Glutamatergic neuron (in vitro differentiated cells): ENCODE data around the gene TMEM129. TPM values are rescaled to one million over a fixed set of nuclear protein-coding genes. Genes with fewer than 3 reads are reported as not detected.

Source experiments
- DNase-seq: peaks from one replicate; pipeline ENCODE4 v3.0.0; 2022
- H3K27ac Mint-ChIP-seq: one replicate; pipeline ENCODE4 v1.8.0; 2020; ENCODE audit warnings: mild to moderate bottlenecking, mixed read lengths, inconsistent platforms; ENCODE audit not compliant: unreplicated experiment
- H3K27me3 Mint-ChIP-seq: one replicate; pipeline ENCODE4 v1.8.0; 2020; ENCODE audit warnings: mild to moderate bottlenecking, moderate library complexity, mixed read lengths, inconsistent platforms; ENCODE audit not compliant: unreplicated experiment
- H3K36me3 Mint-ChIP-seq: one replicate; pipeline ENCODE4 v1.8.0; 2020; ENCODE audit warnings: mild to moderate bottlenecking, mixed read lengths, inconsistent platforms; ENCODE audit not compliant: unreplicated experiment
- H3K4me1 Mint-ChIP-seq: one replicate; pipeline ENCODE4 v1.8.0; 2020; ENCODE audit warnings: mild to moderate bottlenecking, low read depth, mixed read lengths, inconsistent platforms; ENCODE audit not compliant: unreplicated experiment
- H3K4me3 Mint-ChIP-seq: one replicate; pipeline ENCODE4 v1.8.0; 2020; ENCODE audit warnings: mild to moderate bottlenecking, mixed read lengths, inconsistent platforms; ENCODE audit not compliant: unreplicated experiment
- H3K9me3 Mint-ChIP-seq: one replicate; pipeline ENCODE4 v1.8.0; 2020; ENCODE audit warnings: mild to moderate bottlenecking, moderate library complexity, mixed read lengths, inconsistent platforms; ENCODE audit not compliant: unreplicated experiment
- total RNA-seq: library from RNA; stranded (reverse); fragmentation: NEBNext Ultra II Directional; extraction: Animal tissue kit (Norgen Biotek cat#: 25700); gene quantifications from one replicate; pipeline ENCODE4 v1.2.1, GENCODE V29; 2021; ENCODE audit not compliant: unreplicated experiment
- TF ChIP-seq, protein P1 (sequence below): fragments of 200-600 bp; sonication (generic); IDR thresholded peaks from one replicate; pipeline ENCODE4 v1.5.0; 2021; ENCODE audit not compliant: partially characterized antibody, unreplicated experiment

The TMEM129 gene
- total RNA-seq, 1 donor from 2014 or later, result 23.8 TPM

DNA sequence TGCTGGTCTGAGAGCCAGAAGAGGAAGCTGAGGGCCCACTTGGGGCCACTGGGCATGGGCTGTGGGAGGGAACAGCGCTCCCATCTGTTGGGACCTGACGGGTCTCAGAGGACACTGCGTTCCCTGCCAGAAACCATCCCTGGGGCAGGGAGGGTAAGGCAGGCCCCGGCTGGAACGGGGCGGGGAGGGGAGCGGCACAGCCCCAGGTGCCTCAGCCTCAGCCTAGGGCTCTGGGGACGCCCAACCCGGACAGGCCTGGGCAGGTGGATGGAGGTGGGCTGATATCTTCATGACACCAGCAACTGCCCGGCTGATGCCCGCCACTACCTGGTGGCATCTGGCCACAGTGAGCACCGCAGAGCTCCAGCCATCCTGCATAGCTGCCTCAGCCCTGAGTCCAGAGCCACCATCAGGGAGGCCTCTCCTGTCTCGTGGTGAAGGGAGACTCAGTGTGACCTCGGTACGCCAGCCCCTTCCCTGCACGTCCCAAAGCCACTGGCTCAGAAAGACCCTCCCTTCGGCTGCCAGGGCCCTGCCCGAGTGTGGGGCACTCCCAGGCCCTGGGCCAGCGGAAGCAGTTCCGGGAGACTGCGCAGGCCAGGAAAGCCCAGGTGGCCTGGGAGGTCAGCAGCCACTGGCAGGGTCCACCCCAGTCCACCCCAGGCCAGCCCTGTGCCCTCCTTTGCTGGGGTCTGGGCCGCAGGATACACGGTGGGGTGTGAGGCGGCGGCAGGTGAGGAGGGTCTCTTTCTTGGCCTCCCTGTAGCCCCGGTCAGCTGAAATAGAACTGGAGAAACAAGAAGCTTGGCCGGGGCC, 37.4 kb upstream of the TMEM129 start:
- H3K27me3 Mint-ChIP-seq, result peaks cover 1% of the 10 kb centered on the region
- H3K36me3 Mint-ChIP-seq, result no peaks in the 10 kb centered on the region
- peaks cover 2% of the 10 kb centered on the region for H3K9me3 Mint-ChIP-seq
- no peak overlapping the region for H3K4me3 Mint-ChIP-seq
- DNase-seq, result no peak
- no peak overlapping the region for H3K27ac Mint-ChIP-seq
- no peaks in the 10 kb centered on the region for H3K4me1 Mint-ChIP-seq
- TF ChIP-seq, protein P1, sequence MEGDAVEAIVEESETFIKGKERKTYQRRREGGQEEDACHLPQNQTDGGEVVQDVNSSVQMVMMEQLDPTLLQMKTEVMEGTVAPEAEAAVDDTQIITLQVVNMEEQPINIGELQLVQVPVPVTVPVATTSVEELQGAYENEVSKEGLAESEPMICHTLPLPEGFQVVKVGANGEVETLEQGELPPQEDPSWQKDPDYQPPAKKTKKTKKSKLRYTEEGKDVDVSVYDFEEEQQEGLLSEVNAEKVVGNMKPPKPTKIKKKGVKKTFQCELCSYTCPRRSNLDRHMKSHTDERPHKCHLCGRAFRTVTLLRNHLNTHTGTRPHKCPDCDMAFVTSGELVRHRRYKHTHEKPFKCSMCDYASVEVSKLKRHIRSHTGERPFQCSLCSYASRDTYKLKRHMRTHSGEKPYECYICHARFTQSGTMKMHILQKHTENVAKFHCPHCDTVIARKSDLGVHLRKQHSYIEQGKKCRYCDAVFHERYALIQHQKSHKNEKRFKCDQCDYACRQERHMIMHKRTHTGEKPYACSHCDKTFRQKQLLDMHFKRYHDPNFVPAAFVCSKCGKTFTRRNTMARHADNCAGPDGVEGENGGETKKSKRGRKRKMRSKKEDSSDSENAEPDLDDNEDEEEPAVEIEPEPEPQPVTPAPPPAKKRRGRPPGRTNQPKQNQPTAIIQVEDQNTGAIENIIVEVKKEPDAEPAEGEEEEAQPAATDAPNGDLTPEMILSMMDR, result no peak

DNA sequence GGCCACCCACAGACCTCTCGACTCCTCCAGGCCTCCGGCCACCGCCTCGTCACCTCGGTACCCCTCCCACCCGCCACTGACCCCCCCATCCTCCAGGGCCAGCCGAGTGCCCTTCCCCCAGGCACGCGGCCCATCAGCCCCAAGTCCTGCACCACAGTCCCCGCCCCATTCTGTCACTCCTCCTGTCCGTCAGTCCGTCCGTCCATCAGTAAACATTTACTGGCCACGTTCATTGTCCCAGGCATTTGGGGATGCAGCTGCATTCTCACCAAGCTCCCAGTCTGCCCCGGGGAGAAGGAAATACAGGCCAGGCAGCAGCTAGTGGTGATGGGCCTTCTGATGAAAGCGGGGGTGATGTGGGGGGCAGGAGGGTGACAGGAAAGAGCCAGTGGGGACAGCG, 36.7 kb upstream of the TMEM129 start:
- H3K27ac Mint-ChIP-seq, result no peak overlapping the region
- no peaks in the 10 kb centered on the region for H3K4me1 Mint-ChIP-seq
- DNase-seq, result no peak
- TF ChIP-seq, protein P1, result no peak
- H3K4me3 Mint-ChIP-seq, result no peak overlapping the region
- H3K36me3 Mint-ChIP-seq, result no peaks in the 10 kb centered on the region
- H3K9me3 Mint-ChIP-seq, result peaks cover 2% of the 10 kb centered on the region
- peaks cover 1% of the 10 kb centered on the region for H3K27me3 Mint-ChIP-seq

DNA sequence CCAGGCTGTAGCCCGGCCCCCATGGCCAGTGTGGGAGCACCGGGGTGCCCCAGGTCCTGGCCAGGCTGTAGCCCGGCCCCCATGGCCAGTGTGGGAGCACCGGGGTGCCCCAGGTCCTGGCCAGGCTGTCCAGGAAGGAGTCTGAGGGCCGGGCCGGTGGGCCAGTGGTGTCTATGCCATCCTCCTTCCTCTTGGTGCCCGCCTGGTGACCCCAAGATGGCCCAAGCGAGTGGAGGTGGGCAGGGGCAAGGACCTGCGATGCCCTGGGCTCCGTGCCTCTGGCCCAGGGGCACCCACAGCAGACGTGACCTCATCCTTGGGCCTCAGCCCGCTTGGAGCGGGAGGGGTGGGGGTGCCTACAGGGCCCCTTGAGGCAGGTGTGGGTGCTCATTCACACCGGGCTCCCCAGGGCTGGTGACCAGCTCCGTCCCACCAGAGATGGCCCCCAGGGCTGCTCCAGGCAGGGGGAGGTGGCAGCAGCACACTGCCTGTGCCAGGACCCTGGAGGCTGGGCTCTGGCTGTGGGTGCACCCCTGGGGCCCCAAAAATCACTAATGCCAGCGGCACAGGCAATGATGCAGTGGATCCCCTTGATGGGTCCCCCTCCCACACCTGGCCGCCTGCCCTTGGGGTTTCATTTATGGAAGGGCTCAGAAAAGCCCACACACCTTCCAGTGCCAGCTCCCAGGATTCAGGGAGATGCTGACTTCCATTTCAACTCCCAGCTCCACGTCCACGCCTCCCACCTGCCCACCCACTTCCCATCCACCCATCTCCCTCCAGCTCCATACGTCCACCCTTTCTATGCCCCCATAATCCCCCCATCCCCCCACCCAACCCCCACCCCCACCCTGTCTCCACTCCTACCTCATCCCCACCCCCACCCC, 36.0 kb upstream of the TMEM129 start:
- Mint-ChIP-seq H3K36me3 (no peaks in the 10 kb centered on the region), H3K4me3 (no peak overlapping the region), H3K27ac (no peak overlapping the region), H3K27me3 (peaks cover 1% of the 10 kb centered on the region), H3K9me3 (peaks cover 2% of the 10 kb centered on the region), H3K4me1 (no peaks in the 10 kb centered on the region)
- TF ChIP-seq, protein P1, result no peak
- no peak for DNase-seq

DNA sequence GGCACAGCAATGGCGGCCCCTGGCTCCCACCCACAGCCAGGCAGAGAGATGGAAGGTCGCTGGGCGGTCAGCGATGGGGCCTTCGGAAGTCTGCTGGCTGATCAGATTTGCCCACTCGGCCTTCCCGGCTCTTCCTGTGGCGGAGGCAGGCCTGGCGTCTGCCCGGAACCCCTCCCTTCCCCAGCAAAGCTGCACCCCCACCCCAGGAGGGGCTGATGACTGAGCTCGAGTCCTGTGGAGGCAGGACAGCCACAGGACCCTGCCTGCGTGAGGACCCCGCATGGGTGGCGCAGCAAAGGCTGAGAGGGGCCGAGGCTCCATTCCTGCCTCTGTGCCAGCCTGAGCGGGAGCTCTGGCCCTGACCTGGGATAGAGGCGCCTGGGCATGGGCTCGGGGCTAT, 35.0 kb upstream of the TMEM129 start:
- H3K4me3 Mint-ChIP-seq, result no peak overlapping the region
- H3K36me3 Mint-ChIP-seq, result no peaks in the 10 kb centered on the region
- TF ChIP-seq, protein P1, result no peak
- no peaks in the 10 kb centered on the region for H3K4me1 Mint-ChIP-seq
- peaks cover 2% of the 10 kb centered on the region for H3K9me3 Mint-ChIP-seq
- no peak for DNase-seq
- peaks cover 1% of the 10 kb centered on the region for H3K27me3 Mint-ChIP-seq
- no peak overlapping the region for H3K27ac Mint-ChIP-seq
